Left forelimb (tissue), 1 donor: ENCODE data around the gene GLS.

Experiments used
- DNase-seq: peaks from one replicate; pipeline ENCODE4 v3.0.0-alpha.2; 2018; ENCODE audit warnings: low spot score

GLS gene

DNA sequence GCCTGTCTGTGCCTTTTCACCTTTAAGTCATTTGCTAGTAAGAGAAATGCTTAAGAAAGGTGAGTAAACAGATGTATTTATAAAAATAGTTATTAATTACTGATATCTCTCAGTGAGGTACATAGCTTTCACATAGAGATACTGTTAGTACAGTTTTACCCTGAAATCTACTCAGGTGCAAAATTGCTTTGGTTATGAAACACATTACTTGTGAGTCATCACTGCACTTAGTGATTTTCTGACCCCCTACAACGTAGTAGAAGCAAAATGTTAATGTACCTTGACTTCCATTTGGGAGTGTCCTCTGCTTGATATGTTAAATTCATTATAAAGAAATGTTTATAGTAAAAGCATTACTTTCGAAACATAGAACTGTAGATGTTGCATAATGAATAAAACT, 6.5 kb downstream of the GLS start:
- DNase-seq: no peak

DNA sequence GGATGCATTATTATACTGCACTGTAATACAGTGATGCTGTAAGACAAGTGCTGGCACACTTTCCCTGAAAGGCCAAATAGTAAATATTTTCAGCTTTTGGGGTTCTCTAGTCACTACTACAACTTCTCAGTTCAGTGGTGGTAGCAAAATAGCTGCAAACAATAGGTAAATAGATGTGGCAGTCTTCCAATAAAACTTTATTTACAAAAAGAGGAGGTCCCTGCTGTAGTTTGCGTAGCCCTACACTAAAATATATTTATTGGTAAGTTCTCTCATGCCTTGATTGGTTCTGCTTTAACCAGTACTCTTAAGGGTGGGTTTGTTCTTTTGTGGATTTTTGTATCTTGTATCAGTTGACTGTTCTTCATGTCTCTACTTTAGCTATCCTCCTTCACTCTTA, 7.8 kb downstream of the GLS start:
- DNase-seq: no peak

DNA sequence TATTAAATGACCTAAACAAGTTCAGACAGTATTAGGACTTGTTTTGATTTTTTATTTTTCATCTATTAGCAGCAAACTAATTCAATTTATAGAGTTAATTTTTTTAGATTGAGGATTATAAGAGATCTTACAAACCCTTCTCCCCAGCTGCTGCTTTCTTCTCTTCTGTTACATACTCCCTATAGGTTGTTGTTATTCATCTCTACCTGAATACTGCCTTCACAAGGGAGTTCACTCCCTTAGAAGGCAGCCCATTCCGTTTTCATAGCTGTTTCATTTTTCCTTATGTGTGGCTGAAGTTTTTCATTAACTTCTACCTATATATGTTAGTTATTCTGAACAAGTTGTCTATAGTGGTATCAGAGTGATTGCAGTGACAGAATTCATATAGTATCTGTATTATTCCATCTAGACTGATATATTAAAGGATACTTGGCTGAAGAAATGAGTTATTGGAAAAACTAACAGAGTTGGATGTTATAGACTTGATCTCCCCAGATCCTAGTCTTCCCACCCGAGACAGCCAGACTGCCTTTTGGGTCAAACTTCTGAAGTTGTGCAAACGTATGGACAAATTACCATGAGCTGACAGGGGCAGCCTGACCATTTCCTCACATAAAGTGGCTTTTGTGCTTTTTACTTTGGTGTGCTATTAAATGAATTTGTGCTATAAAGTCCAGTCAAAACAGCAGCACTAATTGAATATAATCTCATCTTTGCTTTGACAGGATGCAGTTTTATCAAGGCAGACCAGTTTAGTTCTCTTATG, 8.7 kb downstream of the GLS start:
- DNase-seq: no peak

DNA sequence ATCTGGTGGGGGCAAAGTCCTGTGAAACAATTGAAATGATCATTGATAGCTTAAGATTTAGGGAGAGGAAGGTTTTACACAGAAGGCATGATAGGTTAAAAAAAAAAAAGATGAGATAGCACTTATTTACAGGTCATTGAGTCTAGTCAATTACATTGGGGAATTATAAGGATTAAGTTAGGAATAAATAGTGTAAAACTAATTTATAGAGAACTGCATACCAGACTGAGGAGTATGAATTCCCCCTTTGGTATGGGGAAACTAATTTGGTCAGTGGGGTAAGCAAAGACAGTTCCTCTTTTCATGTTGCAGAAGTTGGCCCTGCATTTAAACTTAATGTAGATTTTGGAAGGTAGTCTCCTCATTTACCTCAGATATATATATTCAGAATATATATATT, 10.8 kb downstream of the GLS start:
- DNase-seq: no peak

DNA sequence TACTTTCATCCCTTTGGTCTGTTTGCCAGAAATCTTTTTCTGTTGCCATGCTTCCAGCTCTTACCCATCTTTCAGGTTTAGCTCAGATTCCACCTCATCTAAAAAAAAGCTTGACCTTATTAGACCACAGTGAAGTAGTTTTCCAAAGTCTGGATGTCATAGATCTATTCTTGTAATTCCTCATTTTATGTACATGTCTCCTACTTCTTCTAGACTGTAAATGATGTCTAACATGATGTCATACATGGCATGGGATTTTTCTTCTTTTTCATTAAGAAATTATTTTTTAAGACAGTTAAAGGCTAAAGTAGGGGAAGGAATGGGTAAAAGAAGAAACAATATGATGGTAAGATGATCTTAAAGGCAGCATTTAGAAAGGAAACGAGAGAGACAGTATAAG, 11.3 kb downstream of the GLS start:
- no peak for DNase-seq

DNA sequence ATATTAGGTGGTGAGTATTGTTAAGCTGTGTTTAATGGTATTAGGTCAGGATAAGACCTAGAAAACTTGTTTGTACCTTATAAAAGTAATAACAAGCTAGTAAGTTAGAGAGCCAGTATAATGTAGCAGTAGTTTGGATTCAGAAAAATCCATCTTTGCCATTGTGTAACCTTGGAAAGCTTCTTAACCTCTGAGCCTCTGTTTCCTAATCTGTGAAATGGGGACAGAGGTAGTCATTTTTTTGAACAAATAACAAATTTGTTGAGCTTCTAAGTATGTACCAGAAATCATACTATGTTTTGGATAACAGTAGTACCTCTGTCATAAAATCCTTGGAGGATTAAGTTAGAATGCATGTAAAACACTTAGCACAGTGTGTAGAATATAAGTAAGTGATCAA, 12.5 kb downstream of the GLS start:
- no peak for DNase-seq

DNA sequence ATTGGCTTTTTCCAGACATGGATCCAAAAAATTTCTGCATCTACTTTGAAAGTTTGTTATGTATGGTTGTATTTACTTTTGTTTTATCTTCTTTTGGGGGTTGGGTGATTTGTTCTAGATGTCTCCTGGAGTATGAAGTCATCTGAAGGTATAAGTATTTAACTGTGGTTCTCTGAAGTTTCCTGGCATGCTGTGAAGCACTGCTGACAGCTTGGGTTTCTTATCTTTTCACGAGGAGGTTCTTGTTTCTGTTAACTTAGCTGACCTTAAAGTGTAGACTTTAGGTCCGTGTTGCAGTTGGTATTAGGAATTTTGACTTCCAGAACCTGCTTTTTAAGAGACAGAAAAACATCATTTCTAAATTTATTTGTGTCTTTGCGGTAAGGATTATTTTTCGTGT, 15.9 kb downstream of the GLS start:
- no peak for DNase-seq

DNA sequence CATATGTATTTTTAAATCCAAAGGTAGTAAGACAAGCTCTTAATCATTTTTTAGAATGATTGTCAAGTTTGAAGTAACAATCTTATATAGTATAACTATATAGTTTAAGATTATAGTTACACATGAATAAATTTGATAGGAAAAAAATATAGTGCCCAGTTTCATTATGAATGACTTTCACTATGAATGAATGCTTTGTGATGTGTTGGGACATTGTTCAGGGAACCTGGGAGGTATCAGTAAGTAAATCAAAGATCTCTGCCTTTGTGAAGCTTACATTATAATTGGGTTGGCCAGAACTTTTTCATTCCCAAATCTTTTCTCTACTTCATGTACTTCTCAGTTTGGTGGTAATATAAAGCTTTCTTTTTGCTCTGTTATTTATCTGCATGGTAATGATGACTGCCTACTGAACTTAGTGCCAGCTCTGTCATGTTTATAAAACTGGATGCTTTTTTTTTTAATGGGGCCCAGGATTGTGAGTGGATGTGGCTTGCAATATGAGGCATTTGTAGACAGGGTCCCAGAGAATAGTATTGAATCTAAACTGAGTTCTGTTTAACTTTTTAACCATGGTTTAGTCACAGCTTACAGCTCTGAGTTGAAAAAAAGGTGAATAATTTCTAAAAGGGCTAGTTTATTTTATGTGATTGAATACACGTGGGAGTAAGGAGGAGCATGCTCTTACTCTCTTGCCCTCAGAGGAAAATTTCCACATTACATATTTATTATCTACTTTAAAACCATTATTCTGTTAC, 23.3 kb downstream of the GLS start:
- DNase-seq: no peak

DNA sequence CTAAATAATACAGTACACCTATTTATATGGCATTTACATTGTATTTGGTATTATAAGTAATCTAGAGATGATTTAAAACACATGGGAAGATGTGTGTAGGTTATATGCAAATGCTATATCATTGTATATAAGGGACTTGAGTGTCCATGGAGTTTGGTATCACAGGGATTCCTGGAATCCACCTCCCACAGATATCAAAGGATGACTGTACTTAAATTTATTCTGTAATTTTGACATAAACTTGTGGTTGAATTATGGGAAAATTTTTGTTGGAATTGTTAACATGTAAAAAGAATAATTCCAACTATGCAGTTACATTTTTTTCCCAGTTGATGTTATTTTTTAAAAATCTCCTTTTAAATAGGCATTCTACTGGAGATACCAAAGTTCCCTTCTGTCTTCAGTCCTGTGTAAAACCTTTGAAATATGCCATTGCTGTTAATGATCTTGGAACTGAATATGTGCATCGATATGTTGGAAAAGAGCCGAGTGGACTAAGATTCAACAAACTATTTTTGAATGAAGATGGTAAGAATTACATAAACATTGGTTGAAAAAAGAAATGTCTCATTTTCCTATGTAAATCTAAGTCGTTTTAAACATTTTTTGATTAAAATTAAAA, 24.1 kb downstream of the GLS start:
- DNase-seq: no peak

DNA sequence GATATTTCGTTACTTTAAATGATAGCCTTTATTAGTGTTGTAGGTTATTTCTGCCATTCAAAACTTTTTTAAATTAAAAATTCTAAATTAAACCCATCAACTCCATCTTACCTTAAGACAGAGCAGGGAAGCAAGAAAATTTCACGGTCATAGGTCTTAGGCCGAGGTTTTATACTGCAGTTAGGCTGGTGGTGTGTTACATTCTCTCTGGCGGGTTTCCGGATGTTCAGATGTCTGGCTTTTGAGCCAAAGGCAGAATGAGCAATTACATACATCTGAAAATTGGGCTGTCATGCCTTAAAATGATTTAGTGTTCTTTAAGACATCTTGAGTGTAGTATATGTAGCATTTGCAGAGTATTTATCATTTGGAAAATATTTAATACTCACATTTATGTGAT, 27.9 kb downstream of the GLS start:
- no peak for DNase-seq

DNA sequence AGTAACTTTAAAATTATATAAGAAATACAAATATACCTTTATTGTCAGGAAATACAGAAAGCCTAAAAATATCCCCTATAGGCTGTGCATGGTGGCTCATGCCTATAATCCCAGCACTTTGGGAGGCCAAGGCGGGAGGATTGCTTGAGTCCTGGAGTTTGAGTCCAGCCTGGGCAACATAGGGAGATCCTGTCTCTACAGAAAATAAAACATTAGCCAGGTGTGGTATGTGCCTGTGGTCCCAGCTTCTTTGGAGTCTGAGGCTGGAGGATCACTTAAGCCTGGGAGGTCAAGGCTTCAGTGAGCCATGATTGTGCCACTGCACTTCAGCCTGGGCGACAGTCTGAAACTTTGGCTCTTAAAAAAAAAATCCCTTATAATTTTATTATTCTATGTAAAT, 29.1 kb downstream of the GLS start:
- no peak for DNase-seq

DNA sequence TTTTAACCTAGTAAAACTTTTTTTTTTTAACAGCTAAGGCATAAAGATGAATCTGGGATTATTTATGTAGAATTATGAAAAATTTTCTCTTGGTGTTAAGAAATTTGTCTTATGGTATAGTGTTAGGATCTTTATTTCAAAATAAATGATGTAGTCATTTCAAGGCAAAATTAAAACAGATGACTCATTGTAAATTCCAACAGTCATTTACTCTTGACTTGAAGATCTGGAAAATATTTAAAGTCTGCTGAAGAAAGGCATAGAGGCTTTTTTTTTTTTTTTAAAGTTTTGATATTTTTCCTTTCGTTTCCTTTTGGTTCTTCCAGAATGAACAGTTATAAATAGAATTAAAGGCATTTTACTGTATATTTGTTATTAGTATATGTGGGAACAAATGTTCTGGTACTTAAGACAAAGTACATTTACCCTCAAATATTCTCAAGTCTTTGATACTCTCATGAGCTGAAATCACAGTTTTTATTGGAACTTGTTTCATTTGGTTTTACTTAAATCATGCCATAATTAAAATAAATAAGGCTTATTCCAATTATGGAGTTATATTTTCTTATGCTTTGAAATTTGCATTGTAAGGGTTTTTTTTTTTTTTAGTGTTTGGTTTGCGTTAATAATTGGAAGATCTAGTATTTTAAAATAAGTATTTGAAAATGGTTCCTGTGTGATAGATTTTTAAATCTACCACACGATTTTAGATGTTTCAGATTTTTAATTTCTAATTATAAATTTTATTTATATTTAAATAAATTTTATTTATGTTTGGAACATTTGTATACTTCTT, 29.9 kb downstream of the GLS start:
- DNase-seq: no peak

DNA sequence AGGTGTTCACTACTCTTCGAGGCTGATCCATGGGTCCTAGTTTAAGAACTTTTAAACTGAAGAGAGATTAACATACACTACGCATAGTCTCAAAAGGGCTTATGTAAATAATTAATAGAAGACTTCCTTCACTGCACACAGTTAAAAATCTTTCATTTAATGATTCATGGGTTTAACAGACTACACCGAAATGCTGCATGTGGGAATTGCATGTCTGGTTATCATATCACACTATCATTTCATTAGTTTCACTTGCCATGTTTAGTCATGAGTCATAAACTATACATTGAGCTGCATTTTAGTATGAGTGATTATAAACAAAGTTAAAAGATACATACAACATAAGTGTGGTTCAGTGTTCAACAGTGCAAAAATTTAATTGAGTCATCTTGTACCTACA, 31.2 kb downstream of the GLS start:
- DNase-seq: no peak

DNA sequence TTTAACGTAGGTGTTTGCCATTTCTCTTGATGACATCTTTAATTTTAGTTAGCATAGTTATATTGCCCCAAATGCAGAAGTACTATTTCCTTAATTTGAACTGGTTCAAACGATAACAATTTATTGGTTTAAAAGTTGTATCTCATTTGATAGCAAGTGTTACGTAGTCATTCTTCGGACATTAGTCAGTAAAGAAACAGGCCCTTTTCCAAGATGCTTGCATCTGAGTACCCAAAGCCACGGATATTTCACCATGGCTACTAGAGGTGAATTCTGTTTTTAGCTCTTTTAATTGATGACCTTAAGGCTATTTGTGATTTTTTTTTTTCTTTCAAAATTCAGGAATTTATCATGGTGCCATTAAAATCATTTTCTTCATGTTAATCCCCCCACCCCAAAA, 32.1 kb downstream of the GLS start:
- no peak for DNase-seq

DNA sequence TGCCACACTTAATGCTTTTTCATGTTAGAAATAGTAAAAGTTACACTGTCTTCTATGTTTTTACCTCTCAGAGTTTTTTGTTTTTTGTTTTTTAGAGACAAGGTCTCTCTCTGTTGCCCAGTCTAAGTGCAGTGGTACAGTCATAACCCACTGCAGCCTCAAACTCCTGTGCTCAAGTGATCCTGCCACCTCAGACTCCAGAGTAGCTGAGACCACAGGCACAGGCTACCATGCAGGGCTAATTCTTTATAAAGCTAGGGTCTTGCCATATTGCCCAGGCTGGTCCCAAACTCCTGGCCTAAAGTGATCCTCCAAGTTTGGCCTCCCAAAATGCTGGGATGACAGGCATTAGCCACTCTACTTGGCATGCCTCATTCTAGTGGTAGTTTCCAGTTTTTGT, 33.1 kb downstream of the GLS start:
- DNase-seq: no peak

DNA sequence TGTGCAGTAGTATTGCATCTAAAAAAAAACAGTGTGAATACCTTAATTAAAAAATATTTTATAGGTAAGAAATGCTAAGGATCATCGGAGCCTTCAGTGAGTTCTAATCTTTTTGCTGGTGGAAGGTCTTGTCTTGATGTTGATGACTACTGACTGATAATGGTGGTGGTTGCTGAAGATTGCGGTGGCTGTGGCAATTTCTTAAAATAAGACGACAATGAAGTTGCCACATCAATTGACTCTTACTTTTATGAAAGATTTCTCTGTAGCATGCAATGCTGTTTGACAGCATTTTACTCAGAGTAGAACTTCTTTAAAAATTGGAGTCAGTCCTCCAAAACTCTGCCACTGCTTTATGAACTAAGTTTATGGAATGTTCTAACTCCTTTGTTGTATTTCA, 36.2 kb downstream of the GLS start:
- DNase-seq: no peak

DNA sequence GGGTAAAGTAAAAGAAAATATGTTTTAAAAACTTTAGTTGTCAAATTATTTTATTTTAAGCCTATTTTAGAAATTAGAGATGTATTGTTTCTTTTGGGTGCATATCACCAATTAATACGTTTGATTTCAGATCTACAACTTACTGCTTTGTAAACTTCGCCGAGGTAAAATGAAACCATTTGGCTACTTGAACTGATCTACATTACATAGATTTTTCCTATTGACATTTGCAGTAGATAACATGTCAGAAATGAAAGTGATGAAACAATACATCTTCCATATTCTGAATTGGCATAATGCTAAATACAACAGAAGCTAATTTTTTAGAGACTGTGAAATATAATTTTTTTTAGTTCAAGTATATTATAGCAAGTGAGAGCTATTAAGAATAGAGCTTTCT, 39.5 kb downstream of the GLS start:
- no peak for DNase-seq

DNA sequence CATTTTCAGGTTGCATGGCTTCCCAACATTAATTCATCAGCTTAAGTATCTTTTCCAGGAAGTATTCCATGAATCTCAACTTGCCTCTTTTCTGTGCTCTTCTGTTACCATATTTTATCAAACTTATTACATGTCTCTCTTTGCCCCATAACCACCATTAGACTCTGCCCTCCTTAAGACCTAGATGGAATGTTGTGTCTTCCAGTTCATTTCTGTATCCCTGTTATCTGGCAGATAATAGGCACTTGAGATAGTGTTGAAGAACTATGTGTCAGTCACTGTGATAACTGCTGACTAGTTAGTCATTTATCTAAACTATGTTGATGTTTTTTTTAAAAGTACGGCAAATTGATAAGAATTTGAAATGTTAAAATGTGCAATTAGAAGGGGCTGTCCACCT, 41.8 kb downstream of the GLS start:
- DNase-seq: no peak

DNA sequence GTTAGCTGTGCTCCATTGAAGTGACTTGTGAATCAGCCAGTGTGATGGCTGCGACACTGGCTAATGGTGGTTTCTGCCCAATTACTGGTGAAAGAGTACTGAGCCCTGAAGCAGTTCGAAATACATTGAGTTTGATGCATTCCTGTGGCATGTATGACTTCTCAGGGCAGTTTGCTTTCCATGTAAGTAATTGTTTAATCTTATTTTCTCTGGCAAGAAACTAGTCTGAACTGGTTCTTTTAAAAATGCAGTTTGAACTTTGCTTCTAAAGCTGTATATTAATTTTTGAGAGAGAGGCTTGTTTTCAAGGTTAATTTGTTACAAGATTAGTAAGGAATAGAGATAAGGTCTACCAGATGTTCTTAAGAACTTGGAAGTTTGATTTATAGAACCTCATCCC, 46.7 kb downstream of the GLS start:
- DNase-seq: no peak

DNA sequence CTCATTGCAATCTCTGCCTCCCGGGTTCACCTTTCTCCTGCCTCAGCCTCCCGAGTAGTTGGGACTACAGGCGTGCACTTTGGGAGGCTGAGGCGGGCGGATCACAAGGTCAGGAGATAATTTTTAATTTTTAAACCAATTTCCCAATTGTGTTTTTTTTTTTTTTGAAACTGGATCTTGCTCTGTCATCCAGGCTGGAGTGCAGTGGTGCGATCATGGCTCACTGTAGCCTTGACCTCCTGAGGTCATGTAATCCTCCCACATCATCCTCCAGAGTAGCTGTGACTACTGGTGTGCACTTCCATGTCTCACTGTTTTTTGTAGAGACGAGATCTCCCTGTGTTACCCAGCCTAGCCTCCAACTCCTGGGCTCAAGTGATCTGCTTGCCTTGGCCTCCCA, 49.3 kb downstream of the GLS start:
- no peak for DNase-seq

DNA sequence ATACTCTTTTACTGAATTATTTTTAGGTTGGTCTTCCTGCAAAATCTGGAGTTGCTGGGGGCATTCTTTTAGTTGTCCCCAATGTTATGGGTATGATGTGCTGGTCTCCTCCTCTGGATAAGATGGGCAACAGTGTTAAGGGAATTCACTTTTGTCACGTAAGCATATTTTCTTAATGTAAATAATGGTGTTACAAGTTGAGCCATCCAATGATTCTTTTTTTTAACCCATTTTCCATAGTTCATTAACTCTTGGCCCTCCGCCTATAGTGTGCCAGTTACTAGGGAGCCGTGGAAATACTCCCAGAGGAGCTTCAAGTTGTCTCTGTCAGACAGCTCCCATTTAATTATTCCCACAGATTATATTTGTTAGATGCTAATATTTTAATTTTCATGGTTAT, 49.8 kb downstream of the GLS start:
- DNase-seq: no peak

DNA sequence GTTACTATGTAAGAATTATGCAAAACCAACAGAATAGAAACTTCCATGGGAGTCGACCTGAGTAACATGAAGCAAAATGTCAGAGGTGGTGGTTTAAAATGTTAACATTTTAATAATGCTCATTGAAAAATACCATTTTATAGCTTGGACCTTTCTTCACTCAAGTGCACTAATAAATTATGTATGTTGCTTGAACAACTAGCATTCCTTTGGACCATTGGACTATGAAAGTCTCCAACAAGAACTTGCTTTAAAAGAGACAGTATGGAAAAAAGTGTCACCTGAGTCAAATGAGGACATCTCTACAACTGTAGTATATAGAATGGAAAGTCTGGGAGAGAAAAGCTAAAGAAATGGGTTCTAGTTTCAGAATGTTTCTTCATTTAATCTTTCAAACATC, 51.9 kb downstream of the GLS start:
- DNase-seq: no peak

DNA sequence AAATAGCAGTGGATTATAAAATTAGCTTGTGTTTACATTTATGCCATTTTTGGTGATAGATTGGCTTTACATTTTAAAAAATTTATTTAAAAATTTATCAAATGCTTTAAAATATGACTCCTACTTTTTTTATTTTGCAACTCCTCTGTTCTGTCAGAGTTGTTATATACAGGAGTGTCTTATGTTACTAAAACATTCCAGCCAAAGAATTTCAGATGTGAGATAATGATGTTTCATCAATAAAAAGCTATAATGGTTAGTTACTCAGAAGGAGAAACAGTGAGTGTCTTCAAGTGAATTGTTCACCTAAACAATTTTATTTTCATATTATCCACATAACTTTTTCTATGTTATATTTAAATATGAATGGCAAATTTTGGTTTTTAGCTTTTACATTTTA, 52.7 kb downstream of the GLS start:
- DNase-seq: no peak
